D721Med (cell line): Measurements from ENCODE around the gene ANTXR1.

Experiments used
- DNase-seq: peaks from one replicate; pipeline ENCODE4 v3.0.0; 2011; ENCODE audit warnings: low spot score; ENCODE audit not compliant: insufficient read length
- FAIRE-seq: peaks from 2 replicates; lab custom pipeline; 2011; peaks lifted over from hg19 to GRCh38; lab: Jason Lieb, UNC
- CTCF ChIP-seq: IDR thresholded peaks from 2 replicates; pipeline ENCODE4 v1.5.1; 2012; ENCODE audit warnings: mild to moderate bottlenecking, control low read depth; ENCODE audit not compliant: insufficient read depth; ENCODE audit errors: missing control alignments

ANTXR1 gene

GRCh38 chr2:69241093-69241492, 228.1 kb downstream of the ANTXR1 start:
- no peak for DNase-seq
- TF ChIP-seq CTCF, result no peak
- FAIRE-seq, result no peak

GRCh38 chr2:69241664-69242514, 228.9 kb downstream of the ANTXR1 start:
- FAIRE-seq (no peak), DNase-seq (no peak)
- no peak for TF ChIP-seq CTCF

- TF ChIP-seq CTCF, result no peak
These were observed 229.7 kb downstream of the ANTXR1 start for GRCh38 chr2:69242651-69243051.

GRCh38 chr2:69243652-69244051, 230.7 kb downstream of the ANTXR1 start:
- no peak for DNase-seq
- FAIRE-seq, result no peak
- no peak for TF ChIP-seq CTCF

More at GRCh38 chr2:69242651-69243051, 229.7 kb downstream of the ANTXR1 start:
- no peak for FAIRE-seq
- peak; percentile 30 for DNase-seq

GRCh38 chr2:69244882-69245281, 231.9 kb downstream of the ANTXR1 start:
- FAIRE-seq, result no peak
- TF ChIP-seq CTCF, result no peak
- no peak for DNase-seq

GRCh38 chr2:69247583-69247982, 234.6 kb downstream of the ANTXR1 start:
- FAIRE-seq (no peak), DNase-seq (no peak)
- TF ChIP-seq CTCF, result no peak

- DNase-seq (no peak), FAIRE-seq (no peak)
- TF ChIP-seq CTCF, result no peak
These were observed 235.3 kb downstream of the ANTXR1 start for GRCh38 chr2:69248232-69248631.
